ENCODE data around the gene HBM. TPM values are rescaled to one million over a fixed set of nuclear protein-coding genes. Genes with fewer than 3 reads are reported as not detected.

The HBM gene
- total RNA-seq, 1 experiment from 2014 or later, result not detected

DNA sequence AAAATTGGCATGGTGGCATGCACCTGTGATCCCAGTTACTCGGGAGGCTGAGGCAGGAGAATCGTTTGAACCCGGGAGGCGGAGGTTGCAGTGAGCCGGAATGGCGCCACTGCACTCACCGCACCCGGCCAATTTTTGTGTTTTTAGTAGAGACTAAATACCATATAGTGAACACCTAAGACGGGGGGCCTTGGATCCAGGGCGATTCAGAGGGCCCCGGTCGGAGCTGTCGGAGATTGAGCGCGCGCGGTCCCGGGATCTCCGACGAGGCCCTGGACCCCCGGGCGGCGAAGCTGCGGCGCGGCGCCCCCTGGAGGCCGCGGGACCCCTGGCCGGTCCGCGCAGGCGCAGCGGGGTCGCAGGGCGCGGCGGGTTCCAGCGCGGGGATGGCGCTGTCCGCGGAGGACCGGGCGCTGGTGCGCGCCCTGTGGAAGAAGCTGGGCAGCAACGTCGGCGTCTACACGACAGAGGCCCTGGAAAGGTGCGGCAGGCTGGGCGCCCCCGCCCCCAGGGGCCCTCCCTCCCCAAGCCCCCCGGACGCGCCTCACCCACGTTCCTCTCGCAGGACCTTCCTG lies 14.4 kb downstream of the HBM start, which contains the start of gene HBQ1:
Gene HBQ1, plus strand, starts transcription at position 359 of the 575 bp plus-strand sequence. Its CDS starts 28 bp downstream, at position 387.
- H4K20me1 ChIP-seq (ENCODE audit: control insufficient read depth, insufficient read depth, insufficient read length), result no peaks in the 10 kb centered on the region
- Mint-ChIP-seq H3K4me3 (peak within 1 kb of the TSS; percentile 52 to 72), H3K9me3 (no peaks in the 10 kb centered on the region), H3K36me3 (ENCODE audit: insufficient read depth in 1 of 3, low read depth in 3 of 3) (peaks cover 2 to 10% (median 3%) of the 10 kb centered on the region in 3 experiments; a peak in 6 of 7 replicates), H3K4me1 (peaks cover 4 to 7% of the 10 kb centered on the region in 2 experiments; a peak in 1 of 4 replicates), H3K27me3 (ENCODE audit: low read depth) (peaks cover 44% of the 10 kb centered on the region), H3K27ac (no peak within 1 kb of the TSS)
- TF ChIP-seq, protein P1, sequence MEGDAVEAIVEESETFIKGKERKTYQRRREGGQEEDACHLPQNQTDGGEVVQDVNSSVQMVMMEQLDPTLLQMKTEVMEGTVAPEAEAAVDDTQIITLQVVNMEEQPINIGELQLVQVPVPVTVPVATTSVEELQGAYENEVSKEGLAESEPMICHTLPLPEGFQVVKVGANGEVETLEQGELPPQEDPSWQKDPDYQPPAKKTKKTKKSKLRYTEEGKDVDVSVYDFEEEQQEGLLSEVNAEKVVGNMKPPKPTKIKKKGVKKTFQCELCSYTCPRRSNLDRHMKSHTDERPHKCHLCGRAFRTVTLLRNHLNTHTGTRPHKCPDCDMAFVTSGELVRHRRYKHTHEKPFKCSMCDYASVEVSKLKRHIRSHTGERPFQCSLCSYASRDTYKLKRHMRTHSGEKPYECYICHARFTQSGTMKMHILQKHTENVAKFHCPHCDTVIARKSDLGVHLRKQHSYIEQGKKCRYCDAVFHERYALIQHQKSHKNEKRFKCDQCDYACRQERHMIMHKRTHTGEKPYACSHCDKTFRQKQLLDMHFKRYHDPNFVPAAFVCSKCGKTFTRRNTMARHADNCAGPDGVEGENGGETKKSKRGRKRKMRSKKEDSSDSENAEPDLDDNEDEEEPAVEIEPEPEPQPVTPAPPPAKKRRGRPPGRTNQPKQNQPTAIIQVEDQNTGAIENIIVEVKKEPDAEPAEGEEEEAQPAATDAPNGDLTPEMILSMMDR (conservative IDR thresholded peaks at IDR 0.05), result peak; percentile 68
- H3K14ac ChIP-seq (ENCODE audit: insufficient read depth, low read length), result peak within 1 kb of the TSS; percentile 25; the same call in 1 of the 2 replicates
- no peak within 1 kb of the TSS for H3K18ac ChIP-seq (ENCODE audit: insufficient read length, low read depth, low read length)
- DNase-seq, result peak; percentile 57
- H2AFZ ChIP-seq (ENCODE audit: low read length), result no peak within 1 kb of the TSS
- WGBS (ENCODE audit: extremely low coverage, insufficient read length, low lambda C conversion rate), result no CpG with 5 or more reads among the region's 59 CpGs
- no peak within 1 kb of the TSS for H3T11ph ChIP-seq (ENCODE audit: low read length)
- H2BK20ac ChIP-seq (ENCODE audit: low read depth, low read length, poor library complexity, severe bottlenecking), result no peak within 1 kb of the TSS
- no peaks in the 10 kb centered on the region for H3K79me2 ChIP-seq (ENCODE audit: insufficient read depth, low read length)
- no peak within 1 kb of the TSS for H3K27ac ChIP-seq (ENCODE audit: insufficient read length, low read depth, low read length)
- peak within 1 kb of the TSS; percentile 35 for H3K4me2 ChIP-seq (ENCODE audit: insufficient read depth, insufficient read length, low read length)
- H4K5ac ChIP-seq (ENCODE audit: insufficient read length, low read depth, low read length), result no peak within 1 kb of the TSS
- no peaks in the 10 kb centered on the region for H3K4me1 ChIP-seq (ENCODE audit: insufficient read depth, low read length)
- H2BK5ac ChIP-seq (ENCODE audit: insufficient read length, low read length), result no peak within 1 kb of the TSS
- H3K56ac ChIP-seq (ENCODE audit: insufficient read length, low read depth, low read length), result no peak within 1 kb of the TSS
- H2BK120ac ChIP-seq (ENCODE audit: low read depth, low read length, poor library complexity, severe bottlenecking), result no peak within 1 kb of the TSS
- no peak within 1 kb of the TSS for H2BK15ac ChIP-seq (ENCODE audit: low read depth, low read length)
- H3K9ac ChIP-seq (ENCODE audit: extremely low read depth, insufficient read length, low read length), result no peak within 1 kb of the TSS
- no peak within 1 kb of the TSS for H2AK5ac ChIP-seq (ENCODE audit: insufficient read length, low read length)
- H4K8ac ChIP-seq (replicated peaks; ENCODE audit: insufficient read length, low read depth, low read length), result no peak within 1 kb of the TSS
- H3K23ac ChIP-seq (ENCODE audit: insufficient read length, low read depth, low read length), result no peak within 1 kb of the TSS
- H3K27me3 ChIP-seq (ENCODE audit: insufficient read depth, low read length), result peaks cover 34% of the 10 kb centered on the region
- peaks cover 5% of the 10 kb centered on the region for H3K23me2 ChIP-seq (ENCODE audit: insufficient read length, low read depth, low read length, poor library complexity, severe bottlenecking)
- no peaks in the 10 kb centered on the region for H3K79me1 ChIP-seq (ENCODE audit: insufficient read depth, low read depth, low read length, poor library complexity, severe bottlenecking)
- no peak within 1 kb of the TSS for H3K4ac ChIP-seq (ENCODE audit: low read depth, low read length)
- no peaks in the 10 kb centered on the region for H3K9me3 ChIP-seq (ENCODE audit: control insufficient read depth, low read depth, low read length)
- H4K91ac ChIP-seq (ENCODE audit: insufficient read length, low read depth, low read length), result no peak within 1 kb of the TSS
- H2BK12ac ChIP-seq (ENCODE audit: insufficient read length, low read depth, low read length), result no peak within 1 kb of the TSS
